Measurements from ENCODE around the gene INKA2.

Gene INKA2

GRCh38 chr1:111704240-111704639 is 35.0 kb downstream of the INKA2 start:
- DNase-seq (ENCODE audit: low read depth), result no peak

DNA sequence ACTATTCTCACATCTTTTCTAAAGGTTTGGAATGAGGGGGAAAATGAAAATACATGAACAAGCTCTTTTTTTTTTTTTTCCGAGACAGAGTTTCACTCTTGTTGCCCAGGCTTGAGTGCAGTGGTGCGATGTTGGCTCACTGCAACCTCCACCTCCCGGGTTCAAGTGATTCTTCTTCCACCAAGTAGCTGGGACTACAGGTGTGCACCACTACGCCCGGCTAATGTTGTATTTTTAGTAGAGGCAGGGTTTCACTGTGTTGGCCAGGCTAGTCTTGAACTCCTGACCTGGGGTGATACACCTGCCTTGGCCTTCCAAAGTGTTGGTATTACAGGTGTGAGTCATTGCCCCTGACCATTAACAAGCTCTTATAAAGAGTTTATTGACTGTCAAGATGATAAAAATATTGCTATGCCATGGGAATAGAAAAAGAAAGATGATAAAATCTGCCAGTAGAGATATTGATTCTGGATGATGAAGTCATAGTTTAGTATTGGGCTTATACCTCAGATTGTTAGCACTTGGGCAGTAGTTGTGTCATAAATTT is 36.6 kb downstream of the INKA2 start:
- DNase-seq (ENCODE audit: low read depth), result no peak

DNA sequence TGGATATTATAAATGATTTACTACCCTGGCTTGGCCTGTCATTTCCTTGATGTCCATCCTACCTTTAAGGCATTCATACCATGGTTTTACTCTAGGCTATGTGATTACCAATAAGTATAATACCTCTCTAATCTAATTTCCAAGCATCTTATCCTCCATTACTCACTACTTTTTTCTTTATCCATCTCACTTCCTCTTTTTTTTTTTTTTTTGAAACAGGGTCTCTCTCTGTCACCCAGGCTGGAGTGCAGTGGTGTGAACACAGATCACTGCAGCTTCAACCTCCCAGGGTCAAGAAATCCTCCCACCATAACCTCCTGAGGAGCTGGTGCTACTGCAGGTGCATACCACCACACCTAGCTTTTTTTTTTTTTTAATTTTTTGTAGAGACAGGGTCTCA is 39.9 kb downstream of the INKA2 start:
- DNase-seq (ENCODE audit: low read depth), result no peak

- DNase-seq (ENCODE audit: low read depth), result no peak
Measured at GRCh38 chr1:111696330-111696729, 42.9 kb downstream of the INKA2 start.

GRCh38 chr1:111695801-111696200 is 43.4 kb downstream of the INKA2 start:
- DNase-seq (ENCODE audit: low read depth), result no peak

GRCh38 chr1:111691886-111692285 is 47.3 kb downstream of the INKA2 start:
- DNase-seq (ENCODE audit: low read depth), result no peak

- DNase-seq (ENCODE audit: low read depth), result no peak
Measured at GRCh38 chr1:111690306-111690617, 48.9 kb downstream of the INKA2 start.

Measured in activated T-cell treated with anti-CD3 and anti-CD28 coated beads for 1 hour (primary cell).